Type B pancreatic cell (in vitro differentiated cells): ENCODE results near the gene POMGNT1. TPM values are rescaled to one million over a fixed set of nuclear protein-coding genes. Genes with fewer than 3 reads are reported as not detected.
A peak's percentile ranks its signal among the peaks of the same experiment; 100 is the strongest.

ENCODE experiments used
- DNase-seq: peaks from one replicate; pipeline ENCODE4 v3.0.0; 2021; ENCODE audit warnings: mixed read lengths; ENCODE audit not compliant: unreplicated experiment; ENCODE audit errors: extremely low spot score
- H3K27ac Mint-ChIP-seq: 2 replicates; pipeline ENCODE4 v1.8.0; 2021; ENCODE audit warnings: mild to moderate bottlenecking, mixed read lengths
- H3K27me3 Mint-ChIP-seq: 2 replicates; pipeline ENCODE4 v1.8.0; 2021; ENCODE audit warnings: mixed read lengths
- H3K36me3 Mint-ChIP-seq: 2 replicates; pipeline ENCODE4 v1.8.0; 2021; ENCODE audit warnings: mixed read lengths
- H3K4me1 Mint-ChIP-seq: one replicate; pipeline ENCODE4 v1.8.0; 2021; ENCODE audit warnings: mixed read lengths; ENCODE audit not compliant: unreplicated experiment
- H3K4me3 Mint-ChIP-seq: 2 replicates; pipeline ENCODE4 v1.8.0; 2021; ENCODE audit warnings: mild to moderate bottlenecking, mixed read lengths
- H3K9me3 Mint-ChIP-seq: 2 replicates; pipeline ENCODE4 v1.8.0; 2021; ENCODE audit warnings: mixed read lengths
- CTCF ChIP-seq: fragments of 200-600 bp; sonication (generic); conservative IDR thresholded peaks from 2 replicates; pipeline ENCODE4 v1.5.0; 2021; ENCODE audit warnings: antibody characterized with exemption, mild to moderate bottlenecking
- total RNA-seq: library from RNA; stranded (reverse); gene quantifications from 2 replicates; pipeline ENCODE4 v1.2.1, GENCODE V29; 2021; ENCODE audit warnings: low replicate concordance

Gene POMGNT1
- total RNA-seq, 1 donor from 2014 or later: 74.0 TPM

GRCh38 chr1:46176211-46176865 is 21.9 kb downstream of the POMGNT1 start, which contains the start of gene P3R3URF:
Gene P3R3URF (minus strand): TSS chr1:46176488. CDS start chr1:46176471, 17 bp downstream.
- H3K4me3 Mint-ChIP-seq: no peak within 1 kb of the TSS
- H3K4me1 Mint-ChIP-seq: peaks cover 4% of the 10 kb centered on the region
- no peaks in the 10 kb centered on the region for H3K36me3 Mint-ChIP-seq
- peaks cover 3% of the 10 kb centered on the region for H3K27me3 Mint-ChIP-seq
- no peak within 1 kb of the TSS for H3K27ac Mint-ChIP-seq
- no peaks in the 10 kb centered on the region for H3K9me3 Mint-ChIP-seq
- no peak for DNase-seq
- TF ChIP-seq CTCF: no peak

GRCh38 chr1:46175243-46175642 is 23.0 kb downstream of the POMGNT1 start:
- H3K27me3 Mint-ChIP-seq: peaks cover 4% of the 10 kb centered on the region
- no peak overlapping the region for H3K4me3 Mint-ChIP-seq
- TF ChIP-seq CTCF: no peak
- no peaks in the 10 kb centered on the region for H3K9me3 Mint-ChIP-seq
- peaks cover 4% of the 10 kb centered on the region for H3K4me1 Mint-ChIP-seq
- no peak overlapping the region for H3K27ac Mint-ChIP-seq
- H3K36me3 Mint-ChIP-seq: no peaks in the 10 kb centered on the region
- DNase-seq: no peak

GRCh38 chr1:46174448-46175231 is 23.6 kb downstream of the POMGNT1 start, which contains the start of gene TSPAN1:
Gene TSPAN1 (plus strand): TSS chr1:46175087. CDS start chr1:46181108, 6,021 bp downstream.
- Mint-ChIP-seq H3K4me1 (peaks cover 4% of the 10 kb centered on the region), H3K36me3 (no peaks in the 10 kb centered on the region), H3K4me3 (no peak within 1 kb of the TSS), H3K27me3 (peaks cover 9% of the 10 kb centered on the region), H3K9me3 (no peaks in the 10 kb centered on the region), H3K27ac (no peak within 1 kb of the TSS)
- TF ChIP-seq CTCF: no peak
- no peak for DNase-seq

- Mint-ChIP-seq H3K27ac (no peak overlapping the region), H3K27me3 (peaks cover 18% of the 10 kb centered on the region), H3K4me1 (peaks cover 4% of the 10 kb centered on the region), H3K4me3 (no peak overlapping the region), H3K36me3 (no peaks in the 10 kb centered on the region), H3K9me3 (no peaks in the 10 kb centered on the region)
- no peak for DNase-seq
- TF ChIP-seq CTCF: no peak
Measured at GRCh38 chr1:46173361-46173856, 24.8 kb downstream of the POMGNT1 start.

GRCh38 chr1:46172321-46172720 is 25.9 kb downstream of the POMGNT1 start:
- Mint-ChIP-seq H3K9me3 (no peaks in the 10 kb centered on the region), H3K27me3 (peaks cover 27% of the 10 kb centered on the region), H3K36me3 (no peaks in the 10 kb centered on the region), H3K4me1 (peaks cover 4% of the 10 kb centered on the region), H3K4me3 (no peak overlapping the region), H3K27ac (peak overlapping the region; percentile 60)
- DNase-seq: no peak
- no peak for TF ChIP-seq CTCF
